ENCODE data around the gene TUBB4B.
A peak's percentile ranks its signal among the peaks of the same experiment; 100 is the strongest.

TUBB4B gene

GRCh38 chr9:137273611-137274320, 32.7 kb downstream of the TUBB4B start:
- peaks cover 17% of the 10 kb centered on the region; the same call in 1 of the 2 replicates for H4K20me1 ChIP-seq
- H3K9me3 ChIP-seq, result no peaks in the 10 kb centered on the region
- peak overlapping the region; percentile 62; the same call in 1 of the 2 replicates for H3K4me3 ChIP-seq
- H3K9ac ChIP-seq, result peak overlapping the region; percentile 65; the same call in 1 of the 2 replicates
- peaks cover 33% of the 10 kb centered on the region for H3K36me3 ChIP-seq
- H3K4me2 ChIP-seq, result peak overlapping the region; percentile 92
- TF ChIP-seq Cebpa-rat (IDR thresholded peaks at IDR 0.05), result no peak
- H3K4me1 ChIP-seq, result peaks cover 99% of the 10 kb centered on the region
- peak overlapping the region; percentile 94 for H3K27ac ChIP-seq
- H3K27me3 ChIP-seq, result no peaks in the 10 kb centered on the region

GRCh38 chr9:137275203-137275587, 34.1 kb downstream of the TUBB4B start:
- Histone ChIP-seq H3K4me2 (peak overlapping the region; percentile 92), H3K4me1 (peaks cover 99% of the 10 kb centered on the region), H3K27ac (peak overlapping the region; percentile 94), H4K20me1 (peaks cover 17% of the 10 kb centered on the region; the same call in 1 of the 2 replicates), H3K9me3 (no peaks in the 10 kb centered on the region), H3K36me3 (peaks cover 32% of the 10 kb centered on the region), H3K27me3 (no peaks in the 10 kb centered on the region), H3K4me3 (peak overlapping the region; percentile 62; the same call in 1 of the 2 replicates), H3K9ac (peak overlapping the region; percentile 78)
- TF ChIP-seq Cebpa-rat (IDR thresholded peaks at IDR 0.05), result no peak

DNA sequence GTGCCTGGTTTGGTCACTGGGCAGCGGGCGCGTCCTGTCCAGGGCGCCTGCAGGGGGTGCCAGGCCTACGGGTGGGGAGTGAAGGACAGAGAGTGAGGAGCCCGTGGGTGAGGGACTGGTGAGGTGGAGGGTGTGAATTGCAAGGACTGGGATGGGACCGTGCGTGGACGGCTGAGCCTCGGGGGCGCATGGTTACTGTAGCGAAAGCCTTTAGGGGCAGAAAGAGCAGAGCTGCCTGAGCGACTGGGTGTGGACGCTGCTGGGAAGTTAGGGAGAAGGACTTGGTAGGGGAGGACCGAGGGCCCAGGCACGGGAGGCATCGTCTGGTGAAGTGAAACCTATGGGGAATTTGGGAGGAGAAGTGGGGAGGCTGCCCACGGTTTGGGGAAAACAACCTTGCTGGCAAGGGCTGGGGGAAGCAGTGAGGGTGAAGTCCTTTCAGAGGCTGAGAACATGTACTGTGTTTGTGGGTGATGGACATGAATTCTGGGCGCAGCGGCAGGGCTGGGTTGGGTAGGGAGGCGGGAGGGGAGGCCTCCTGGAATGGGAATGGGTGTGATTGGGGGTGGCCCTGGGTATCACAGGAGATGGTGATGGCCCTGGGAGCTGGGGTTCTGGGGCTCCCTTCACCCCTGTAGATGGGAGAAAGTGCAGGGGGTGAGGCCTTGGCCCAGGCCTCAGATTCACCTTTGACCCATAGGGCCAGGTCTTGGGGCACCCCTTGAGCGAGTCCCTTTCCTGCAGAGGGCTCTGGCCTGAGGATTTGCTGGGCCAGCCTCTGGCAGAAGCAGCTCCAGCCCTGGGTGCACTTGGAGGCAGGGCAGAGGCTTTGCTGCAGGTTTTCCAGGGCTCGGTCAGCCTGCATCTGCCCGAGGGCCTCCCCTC, 34.7 kb downstream of the TUBB4B start:
- peak overlapping the region; percentile 78 for H3K9ac ChIP-seq
- H3K9me3 ChIP-seq, result no peaks in the 10 kb centered on the region
- H3K4me2 ChIP-seq, result peak overlapping the region; percentile 92
- no peaks in the 10 kb centered on the region for H3K27me3 ChIP-seq
- peaks cover 13% of the 10 kb centered on the region; the same call in 1 of the 2 replicates for H4K20me1 ChIP-seq
- no peak for TF ChIP-seq Cebpa-rat (IDR thresholded peaks at IDR 0.05)
- H3K27ac ChIP-seq, result peak overlapping the region; percentile 94
- H3K4me1 ChIP-seq, result peaks cover 99% of the 10 kb centered on the region
- H3K4me3 ChIP-seq, result peak overlapping the region; percentile 62
- peaks cover 32% of the 10 kb centered on the region for H3K36me3 ChIP-seq

GRCh38 chr9:137276473-137277328, 35.6 kb downstream of the TUBB4B start:
- Histone ChIP-seq H3K27ac (peak overlapping the region; percentile 94), H3K36me3 (peaks cover 32% of the 10 kb centered on the region), H3K9ac (peak overlapping the region; percentile 78), H4K20me1 (peaks cover 14% of the 10 kb centered on the region; the same call in 1 of the 2 replicates), H3K4me1 (peaks cover 100% of the 10 kb centered on the region), H3K27me3 (no peaks in the 10 kb centered on the region), H3K9me3 (no peaks in the 10 kb centered on the region), H3K4me3 (peak overlapping the region; percentile 62), H3K4me2 (peak overlapping the region; percentile 92)
- TF ChIP-seq Cebpa-rat (IDR thresholded peaks at IDR 0.05), result no peak

DNA sequence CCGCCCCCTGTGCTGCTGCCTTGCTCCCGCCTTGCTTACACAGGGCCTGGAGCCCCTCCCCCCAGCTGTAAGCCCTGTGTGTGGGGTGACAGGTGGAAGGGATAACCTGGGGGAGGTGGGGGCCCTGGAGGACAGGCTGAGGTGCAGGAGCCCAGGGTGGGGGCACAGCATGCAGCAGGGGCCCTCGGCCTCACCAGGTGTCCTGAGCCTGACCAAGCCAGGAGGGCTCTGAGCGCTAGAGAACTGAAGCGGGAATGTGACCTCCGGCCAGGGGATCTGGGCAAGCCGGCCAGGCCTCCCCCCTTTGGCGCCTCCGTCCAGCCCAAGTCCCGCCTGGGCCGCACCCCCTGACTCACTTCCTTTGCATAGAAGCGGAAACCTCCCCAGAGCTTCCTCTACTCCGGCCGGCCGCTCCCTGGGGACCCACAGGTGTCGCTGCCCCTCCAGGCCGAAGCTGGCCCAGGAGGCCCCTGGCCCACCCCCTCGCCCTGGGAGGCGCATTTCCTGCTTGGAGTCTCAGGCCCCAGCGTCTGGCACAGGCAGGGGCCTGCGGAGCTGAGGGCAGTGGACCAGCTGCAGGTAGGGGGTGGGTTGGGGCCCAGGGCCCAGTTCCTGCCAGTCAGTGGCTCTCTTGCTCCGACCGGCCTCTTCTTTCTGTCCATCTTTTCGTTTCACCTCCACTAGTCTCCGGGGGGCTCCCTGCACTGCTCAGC, 36.4 kb downstream of the TUBB4B start, which contains the start of gene TOR4A:
TSS of gene TOR4A (plus strand) at position 398 of the 713 bp plus-strand sequence. CDS start 964 bp downstream, outside the sequence.
- H3K4me2 ChIP-seq, result peak within 1 kb of the TSS; percentile 92
- peaks cover 7% of the 10 kb centered on the region; the same call in 1 of the 2 replicates for H4K20me1 ChIP-seq
- no peak for TF ChIP-seq Cebpa-rat (IDR thresholded peaks at IDR 0.05)
- peak within 1 kb of the TSS; percentile 78 for H3K9ac ChIP-seq
- H3K27me3 ChIP-seq, result no peaks in the 10 kb centered on the region
- no peaks in the 10 kb centered on the region for H3K9me3 ChIP-seq
- peak within 1 kb of the TSS; percentile 62 for H3K4me3 ChIP-seq
- H3K27ac ChIP-seq, result peak within 1 kb of the TSS; percentile 94
- peaks cover 100% of the 10 kb centered on the region for H3K4me1 ChIP-seq
- peaks cover 26% of the 10 kb centered on the region for H3K36me3 ChIP-seq

DNA sequence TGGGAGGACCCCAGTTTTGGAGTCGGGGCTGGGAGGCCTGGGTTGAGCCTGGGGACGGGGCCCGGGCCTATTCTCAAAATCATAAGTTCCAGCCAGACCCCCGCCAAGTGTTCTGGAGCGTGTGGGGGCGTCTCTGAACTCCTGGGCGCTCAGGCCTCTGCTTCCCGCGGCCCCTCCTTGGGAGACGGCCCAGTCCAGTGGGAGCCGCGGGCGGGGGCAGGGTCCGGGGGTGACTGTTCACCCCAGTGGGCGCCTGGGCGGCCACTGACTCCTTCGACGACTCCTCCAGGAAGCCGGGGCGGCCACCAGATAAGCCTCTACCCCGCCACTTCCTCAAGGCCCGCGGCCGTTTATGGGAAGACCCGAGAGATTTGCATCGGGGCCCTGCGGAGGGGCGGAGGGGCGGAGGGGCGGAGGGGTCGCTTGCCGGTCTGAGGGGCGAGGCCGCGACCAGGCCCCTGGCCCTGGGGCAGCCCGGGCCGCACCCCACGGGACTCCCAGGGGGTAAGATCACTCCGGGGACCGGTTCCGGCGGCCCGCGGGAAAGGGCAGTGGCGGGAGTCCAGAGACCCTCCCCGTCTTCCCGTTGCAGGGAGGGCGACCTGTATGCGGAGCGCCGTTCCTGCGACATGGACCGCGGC, 37.1 kb downstream of the TUBB4B start:
- no peak for TF ChIP-seq Cebpa-rat (IDR thresholded peaks at IDR 0.05)
- Histone ChIP-seq H3K36me3 (peaks cover 19% of the 10 kb centered on the region), H3K4me2 (peak overlapping the region; percentile 92), H3K27me3 (no peaks in the 10 kb centered on the region), H3K9me3 (no peaks in the 10 kb centered on the region), H3K9ac (peak overlapping the region; percentile 78), H3K4me3 (peak overlapping the region; percentile 62), H3K4me1 (peaks cover 100% of the 10 kb centered on the region), H4K20me1 (peaks cover 5% of the 10 kb centered on the region; the same call in 1 of the 2 replicates), H3K27ac (peak overlapping the region; percentile 94)

DNA sequence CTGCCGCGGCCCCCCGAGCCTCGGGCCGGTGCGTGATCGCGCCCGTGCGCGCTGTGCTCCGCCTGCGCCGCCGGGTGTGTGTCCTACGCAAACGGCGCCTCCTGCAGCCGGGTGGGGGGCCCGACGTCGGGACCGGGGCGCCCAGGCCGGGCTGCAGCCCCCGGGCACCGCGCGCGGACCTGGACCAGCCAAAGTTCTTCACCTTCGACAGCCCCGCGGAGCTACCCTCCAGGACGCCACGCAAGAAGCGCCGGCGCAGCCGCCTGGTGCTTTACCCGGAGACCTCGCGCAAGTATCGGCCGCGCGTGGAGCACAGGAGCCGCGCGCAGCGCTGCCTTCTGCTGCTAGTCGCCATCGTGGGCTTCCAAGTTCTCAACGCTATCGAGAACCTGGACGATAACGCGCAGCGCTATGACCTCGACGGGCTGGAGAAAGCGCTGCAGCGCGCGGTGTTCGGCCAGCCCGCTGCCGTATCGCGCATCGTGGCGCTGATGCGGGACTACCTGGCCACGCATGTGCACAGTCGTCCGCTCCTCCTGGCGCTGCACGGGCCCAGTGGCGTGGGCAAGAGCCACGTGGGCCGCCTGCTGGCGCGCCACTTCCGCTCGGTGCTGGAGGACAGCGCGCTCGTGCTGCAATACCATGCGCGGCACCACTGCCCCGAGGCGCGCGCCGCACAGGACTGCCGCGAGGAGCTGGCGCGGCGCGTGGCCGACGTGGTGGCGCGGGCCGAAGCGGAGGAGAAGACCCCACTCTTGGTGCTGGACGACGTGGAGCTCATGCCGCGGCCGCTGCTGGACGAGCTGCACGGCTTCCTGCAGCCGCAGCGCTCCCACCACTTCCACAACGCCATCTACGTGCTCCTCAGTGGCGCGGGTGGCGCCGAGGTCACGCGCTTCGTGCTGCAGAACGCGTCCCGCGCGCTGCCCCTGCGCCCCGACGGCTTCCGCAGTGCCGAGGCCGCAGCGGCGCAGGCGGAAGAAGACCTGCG, 37.9 kb downstream of the TUBB4B start:
- Histone ChIP-seq H3K4me1 (peaks cover 95% of the 10 kb centered on the region), H3K27me3 (no peaks in the 10 kb centered on the region), H3K9me3 (no peaks in the 10 kb centered on the region), H3K9ac (no peak overlapping the region), H4K20me1 (peaks cover 5% of the 10 kb centered on the region; the same call in 1 of the 2 replicates), H3K36me3 (peaks cover 16% of the 10 kb centered on the region; the same call in 1 of the 2 replicates), H3K27ac (peak overlapping the region; percentile 94), H3K4me2 (peak overlapping the region; percentile 92), H3K4me3 (peak overlapping the region; percentile 11; the same call in 1 of the 2 replicates)
- no peak for TF ChIP-seq Cebpa-rat (IDR thresholded peaks at IDR 0.05)
